Fibroblast of lung (primary cell): ENCODE results near the gene RBM33. TPM values are rescaled to one million over a fixed set of nuclear protein-coding genes. Genes with fewer than 3 reads are reported as not detected.

ENCODE experiments used
- DNase-seq, 2 donors: peaks; one replicate each; pipeline versions ENCODE4 v3.0.0 to v3.0.0-alpha.2; 2010; ENCODE audit warnings: low read depth in 2 of 2
- H2AFZ ChIP-seq: 2 replicates; pipeline ENCODE4 v1.5.1; 2012; ENCODE audit warnings: low read length, control low read depth, inconsistent platforms
- H3K27ac ChIP-seq: 2 replicates; pipeline ENCODE4 v1.5.1; 2011; ENCODE audit warnings: low read length, control low read depth; ENCODE audit not compliant: insufficient read depth
- H3K27me3 ChIP-seq: 2 replicates; pipeline ENCODE4 v1.5.1; 2011; ENCODE audit warnings: mild to moderate bottlenecking, low read length; ENCODE audit not compliant: control insufficient read depth, insufficient read depth
- H3K36me3 ChIP-seq: 2 replicates; pipeline ENCODE4 v1.5.1; 2011; ENCODE audit warnings: low read length; ENCODE audit not compliant: control insufficient read depth, insufficient read depth
- H3K4me1 ChIP-seq: 2 replicates; pipeline ENCODE4 v1.5.1; 2011; ENCODE audit warnings: low read length; ENCODE audit not compliant: control insufficient read depth, insufficient read depth; ENCODE audit errors: extremely low read depth
- H3K4me2 ChIP-seq: 2 replicates; pipeline ENCODE4 v1.5.1; 2011; ENCODE audit warnings: low read length, control low read depth; ENCODE audit not compliant: insufficient read depth; ENCODE audit errors: extremely low read depth
- H3K4me3 ChIP-seq, 4 experiments: fragments of 200-600 bp in 1 of 4; sonication (generic) in 1 of 4; replicated peaks in 1 of 4; 2 replicates each; pipeline ENCODE4 v1.5.1; 2011 to 2016; ENCODE audit warnings: low read length in 4 of 4, low read depth in 3 of 4, mild to moderate bottlenecking in 3 of 4, control low read depth in 2 of 4, inconsistent platforms in 1 of 4, mixed read lengths in 1 of 4; ENCODE audit not compliant: insufficient read depth in 1 of 4; ENCODE audit errors: control extremely low read depth in 1 of 4
- H3K79me2 ChIP-seq: 2 replicates; pipeline ENCODE4 v1.5.1; 2012; ENCODE audit warnings: mild to moderate bottlenecking, low read length, inconsistent platforms; ENCODE audit not compliant: control insufficient read depth, insufficient read depth
- H3K9ac ChIP-seq: 2 replicates; pipeline ENCODE4 v1.5.1; 2011; ENCODE audit warnings: mild to moderate bottlenecking, low read length, control low read depth; ENCODE audit not compliant: insufficient read depth
- H3K9me3 ChIP-seq: 2 replicates; pipeline ENCODE4 v1.5.1; 2012; ENCODE audit warnings: low read depth, low read length; ENCODE audit not compliant: control insufficient read depth, insufficient read depth
- H4K20me1 ChIP-seq: 2 replicates; pipeline ENCODE4 v1.5.1; 2011; ENCODE audit warnings: low read length; ENCODE audit not compliant: control insufficient read depth, insufficient read depth; ENCODE audit errors: extremely low read depth
- CTCF ChIP-seq, 2 donors: IDR thresholded peaks in 1 of 2; conservative IDR thresholded peaks in 1 of 2; 1 replicate in 1 of 2; 2 replicates in 1 of 2; pipeline ENCODE4 v1.5.1; 2011 to 2012; ENCODE audit warnings: low read length in 2 of 2, control low read depth in 1 of 2, inconsistent platforms in 1 of 2, low read depth in 1 of 2, mild to moderate bottlenecking in 1 of 2
- EZH2 ChIP-seq: IDR thresholded peaks from 2 replicates; pipeline ENCODE4 v1.5.1; 2012; ENCODE audit warnings: low read length, control low read depth, mild to moderate bottlenecking; ENCODE audit errors: missing control alignments
- polyA plus RNA-seq, 2 donors: library from polyadenylated mRNA; depleted of rRNA in 1 of 2; stranded (reverse) in 1 of 2; unstranded in 1 of 2; fragments of >200 nt; gene quantifications; 2 replicates each; pipeline ENCODE4 v1.2.1, GENCODE V29; 2011 to 2012; ENCODE audit warnings: missing spikeins in 1 of 2
- total RNA-seq: library from RNA; depleted of rRNA; stranded (reverse); fragments of >200 nt; gene quantifications from 2 replicates; pipeline ENCODE4 v1.2.1, GENCODE V29; 2014

Gene RBM33
- total and polyA plus RNA-seq, 2 donors (not counting 1 experiment from before 2014, with no cell fraction given), result 6.9 to 33.2 TPM

GRCh38 chr7:155660758-155661093, 16.3 kb downstream of the RBM33 start:
- DNase-seq, result no peak
- no peak overlapping the region for H3K27ac ChIP-seq
- no peaks in the 10 kb centered on the region for H3K27me3 ChIP-seq
- no peak overlapping the region for H3K9ac ChIP-seq
- peaks cover 3% of the 10 kb centered on the region for H3K36me3 ChIP-seq
- H3K4me3 ChIP-seq, result no peak overlapping the region
- TF ChIP-seq EZH2 (no peak), CTCF (conservative IDR thresholded peaks at IDR 0.05 in 1 of 2, IDR thresholded peaks at IDR 0.05 in 1 of 2; ENCODE audit: low read depth in 1 of 2, low read length in 2 of 2) (no peak)
- no peak overlapping the region for H2AFZ ChIP-seq
- peaks cover 96% of the 10 kb centered on the region for H3K79me2 ChIP-seq
- H4K20me1 ChIP-seq, result peaks cover 4% of the 10 kb centered on the region
- H3K9me3 ChIP-seq, result no peaks in the 10 kb centered on the region
- no peak overlapping the region for H3K4me2 ChIP-seq
- peaks cover 6% of the 10 kb centered on the region for H3K4me1 ChIP-seq

GRCh38 chr7:155662343-155663043, 18.0 kb downstream of the RBM33 start:
- H4K20me1 ChIP-seq, result peaks cover 4% of the 10 kb centered on the region

GRCh38 chr7:155663937-155664336, 19.5 kb downstream of the RBM33 start:
- no peak overlapping the region for H3K9ac ChIP-seq
- TF ChIP-seq EZH2 (no peak), CTCF (conservative IDR thresholded peaks at IDR 0.05 in 1 of 2, IDR thresholded peaks at IDR 0.05 in 1 of 2; ENCODE audit: low read depth in 1 of 2, low read length in 2 of 2) (no peak)
- no peak overlapping the region for H3K4me2 ChIP-seq
- peaks cover 4% of the 10 kb centered on the region for H4K20me1 ChIP-seq
- peaks cover 3% of the 10 kb centered on the region for H3K36me3 ChIP-seq
- H3K27ac ChIP-seq, result no peak overlapping the region
- no peak for DNase-seq
- H2AFZ ChIP-seq, result no peak overlapping the region
- H3K27me3 ChIP-seq, result no peaks in the 10 kb centered on the region
- H3K9me3 ChIP-seq, result no peaks in the 10 kb centered on the region
- peaks cover 93% of the 10 kb centered on the region for H3K79me2 ChIP-seq
- H3K4me1 ChIP-seq, result peaks cover 15% of the 10 kb centered on the region
- no peak overlapping the region for H3K4me3 ChIP-seq

More at GRCh38 chr7:155662343-155663043, 18.0 kb downstream of the RBM33 start:
- H3K27ac ChIP-seq, result no peak overlapping the region
- H3K27me3 ChIP-seq, result no peaks in the 10 kb centered on the region
- no peaks in the 10 kb centered on the region for H3K9me3 ChIP-seq
- no peak overlapping the region for H2AFZ ChIP-seq
- H3K79me2 ChIP-seq, result peaks cover 93% of the 10 kb centered on the region
- no peak for TF ChIP-seq CTCF (conservative IDR thresholded peaks at IDR 0.05 in 1 of 2, IDR thresholded peaks at IDR 0.05 in 1 of 2; ENCODE audit: low read depth in 1 of 2, low read length in 2 of 2)
- no peak for TF ChIP-seq EZH2
- no peak overlapping the region for H3K9ac ChIP-seq
- H3K36me3 ChIP-seq, result peaks cover 3% of the 10 kb centered on the region
- peaks cover 15% of the 10 kb centered on the region for H3K4me1 ChIP-seq
- H3K4me3 ChIP-seq, result no peak overlapping the region
- no peak overlapping the region for H3K4me2 ChIP-seq
- no peak for DNase-seq
